Fibroblast of skin of back (primary cell): ENCODE results near the gene CNN3.
A peak's percentile ranks its signal among the peaks of the same experiment; 100 is the strongest.
"Not testable (repeated sequence)": the region's sequence is repeated elsewhere in the genome, so short reads cannot be mapped to it uniquely, and the experiment has no call there.

ENCODE experiments used
- DNase-seq: peaks from one replicate; pipeline ENCODE4 v3.0.0-alpha.2; 2013

CNN3 gene

GRCh38 chr1:94949681-94950661 lies 23.1 kb upstream of the CNN3 start:
- peak; percentile 78 for DNase-seq

GRCh38 chr1:94947437-94947836 lies 20.5 kb upstream of the CNN3 start:
- peak; percentile 81 for DNase-seq

- no peak for DNase-seq
Measured at GRCh38 chr1:94946886-94947285, 20.0 kb upstream of the CNN3 start.

GRCh38 chr1:94942171-94943128 lies 15.5 kb upstream of the CNN3 start:
- no peak for DNase-seq

- not testable (repeated sequence) for DNase-seq
Measured at GRCh38 chr1:94941480-94941879, 14.6 kb upstream of the CNN3 start.

GRCh38 chr1:94940738-94941137 lies 13.8 kb upstream of the CNN3 start:
- DNase-seq = no peak

GRCh38 chr1:94937820-94938219 lies 10.9 kb upstream of the CNN3 start:
- DNase-seq = no peak

GRCh38 chr1:94936861-94937620 lies 10.1 kb upstream of the CNN3 start:
- DNase-seq = no peak

GRCh38 chr1:94935476-94935875 lies 8.6 kb upstream of the CNN3 start:
- DNase-seq = no peak

GRCh38 chr1:94935034-94935433 lies 8.1 kb upstream of the CNN3 start:
- no peak for DNase-seq

GRCh38 chr1:94934551-94934950 lies 7.6 kb upstream of the CNN3 start:
- DNase-seq = no peak

- DNase-seq = no peak
Measured at GRCh38 chr1:94931254-94931841, 4.4 kb upstream of the CNN3 start.

GRCh38 chr1:94929351-94930217 lies 2.7 kb upstream of the CNN3 start:
- no peak for DNase-seq

GRCh38 chr1:94928293-94928939 lies 1.5 kb upstream of the CNN3 start:
- no peak for DNase-seq

GRCh38 chr1:94927405-94928175 lies 680 bp upstream of the CNN3 start:
- peak; percentile 61 for DNase-seq

GRCh38 chr1:94926126-94926914 lies 590 bp downstream of the CNN3 start:
- DNase-seq = peak; percentile 68

- DNase-seq = peak; percentile 98
Measured at GRCh38 chr1:94925561-94926125, 1.3 kb downstream of the CNN3 start.

- DNase-seq = no peak
Measured at GRCh38 chr1:94925004-94925403, 1.9 kb downstream of the CNN3 start.
